GM12891 (cell line): ENCODE measurements around the gene IFNA13.

Experiments used
- DNase-seq: peaks from one replicate; pipeline ENCODE4 v3.0.0; 2011; ENCODE audit warnings: low spot score; ENCODE audit not compliant: insufficient read length
- FAIRE-seq: peaks from 2 replicates; lab custom pipeline; 2011; peaks lifted over from hg19 to GRCh38; lab: Jason Lieb, UNC
- PAX5 ChIP-seq: IDR thresholded peaks from 2 replicates; pipeline ENCODE4 v1.6.1; 2011; ENCODE audit warnings: low read length, moderate library complexity, mild to moderate bottlenecking; ENCODE audit not compliant: insufficient read depth, severe bottlenecking
- POLR2A ChIP-seq: IDR thresholded peaks from 2 replicates; pipeline ENCODE4 v1.6.1; 2011; ENCODE audit warnings: low read depth, low read length, control low read depth
- POLR2AphosphoS5 ChIP-seq: IDR thresholded peaks from 2 replicates; pipeline ENCODE4 v1.6.1; 2011; ENCODE audit warnings: low read depth, low read length, control low read depth
- POU2F2 ChIP-seq: IDR thresholded peaks from 2 replicates; pipeline ENCODE4 v1.6.1; 2011; ENCODE audit warnings: low read depth, mild to moderate bottlenecking, control low read depth, low read length, moderate library complexity
- SPI1 ChIP-seq: IDR thresholded peaks from 2 replicates; pipeline ENCODE4 v1.6.1; 2011; ENCODE audit warnings: low read depth, low read length, control low read depth
- TAF1 ChIP-seq: IDR thresholded peaks from 2 replicates; pipeline ENCODE4 v1.6.1; 2011; ENCODE audit warnings: low read depth, low read length, control low read depth

IFNA13 gene

GRCh38 chr9:21331676-21332402, 36.0 kb downstream of the IFNA13 start:
- DNase-seq (no peak), FAIRE-seq (peak; percentile 40)
- no peak for TF ChIP-seq SPI1
- no peak for TF ChIP-seq PAX5
- TF ChIP-seq POLR2A = no peak
- no peak for TF ChIP-seq POU2F2
- no peak for TF ChIP-seq POLR2AphosphoS5
- TF ChIP-seq TAF1 = no peak

DNA sequence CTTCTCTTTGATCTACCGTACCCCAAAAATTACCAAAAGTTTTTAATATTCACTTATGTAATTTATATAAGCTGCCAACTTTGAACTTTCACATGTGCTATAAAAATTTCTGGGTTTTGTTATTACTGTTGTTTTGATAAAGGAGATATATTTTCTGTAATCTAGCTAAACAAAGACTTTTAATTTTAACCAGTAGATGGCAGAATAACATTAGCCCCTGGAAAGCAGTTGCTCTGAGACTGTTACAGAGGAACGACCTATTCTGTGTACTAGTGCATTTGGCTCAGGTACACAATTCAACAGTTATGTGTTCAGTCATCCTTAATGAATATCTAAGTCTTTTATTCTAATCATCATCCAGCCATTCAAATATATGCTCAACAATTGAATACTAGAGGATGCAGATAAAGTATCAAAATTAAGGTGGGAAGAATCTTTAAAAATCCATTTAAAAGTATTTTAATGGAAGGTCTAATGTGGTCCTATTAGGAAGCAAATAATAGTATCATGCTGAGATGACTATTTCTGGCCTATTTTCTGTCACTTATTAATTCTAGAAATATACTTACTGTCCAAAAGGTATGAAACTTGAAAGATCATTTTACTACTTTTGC, 41.2 kb downstream of the IFNA13 start:
- DNase-seq = peak; percentile 12
- peak; percentile 83 for FAIRE-seq

GRCh38 chr9:21324047-21324446, 43.8 kb downstream of the IFNA13 start:
- TF ChIP-seq POU2F2 (no peak), POLR2A (no peak), SPI1 (no peak), POLR2AphosphoS5 (0 out of 2 replicates have a peak, but pooled peaks have one; percentile 6), TAF1 (no peak), PAX5 (no peak)
- FAIRE-seq (no peak), DNase-seq (no peak)

More for the DNA sequence above, 41.2 kb downstream of the IFNA13 start:
- TF ChIP-seq POU2F2 (no peak), SPI1 (no peak), TAF1 (no peak), POLR2AphosphoS5 (no peak), POLR2A (no peak), PAX5 (no peak)

DNA sequence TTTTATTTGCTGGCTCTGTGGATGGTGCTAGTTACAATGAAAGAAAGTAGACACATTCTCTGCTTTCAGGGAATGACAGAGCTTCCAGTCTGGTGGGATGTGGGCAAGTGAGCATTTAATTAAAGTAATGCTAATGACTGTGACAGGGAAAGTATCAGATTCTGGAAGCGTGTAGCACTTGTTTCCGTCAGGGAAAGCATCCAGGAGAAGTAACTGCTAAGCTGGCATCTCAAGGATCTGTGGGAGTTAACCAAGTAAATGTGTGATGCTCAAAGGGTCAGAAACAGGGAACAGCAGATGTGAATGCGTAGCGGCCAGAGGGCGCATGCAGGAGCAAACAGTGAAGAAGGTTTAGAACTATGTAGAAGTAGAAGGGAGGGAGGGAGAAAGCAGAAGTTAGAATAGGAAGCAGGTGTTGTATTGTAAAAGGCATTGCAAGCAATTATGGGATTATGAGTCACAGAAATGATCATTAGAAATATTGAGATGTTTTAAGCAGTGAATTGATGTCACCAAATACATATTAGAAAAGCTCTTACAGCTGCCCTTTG, 44.9 kb downstream of the IFNA13 start:
- TF ChIP-seq POU2F2 = no peak
- no peak for TF ChIP-seq PAX5
- no peak for TF ChIP-seq TAF1
- no peak for TF ChIP-seq POLR2AphosphoS5
- TF ChIP-seq POLR2A = no peak
- no peak for TF ChIP-seq SPI1
- DNase-seq = no peak
- FAIRE-seq = no peak

GRCh38 chr9:21320465-21320864, 47.4 kb downstream of the IFNA13 start:
- FAIRE-seq (no peak), DNase-seq (no peak)
- TF ChIP-seq SPI1 (no peak), POLR2A (no peak)

- DNase-seq (no peak), FAIRE-seq (peak; percentile 50)
Observed at GRCh38 chr9:21317956-21318923, 49.6 kb downstream of the IFNA13 start.

More at GRCh38 chr9:21317956-21318923, 49.6 kb downstream of the IFNA13 start:
- TF ChIP-seq SPI1 = no peak
- no peak for TF ChIP-seq PAX5
- TF ChIP-seq TAF1 = no peak
- TF ChIP-seq POLR2AphosphoS5 = no peak
- no peak for TF ChIP-seq POU2F2
- TF ChIP-seq POLR2A = no peak
